Lung microvascular endothelial cell (primary cell): ENCODE results near the gene AICDA. TPM values are rescaled to one million over a fixed set of nuclear protein-coding genes. Genes with fewer than 3 reads are reported as not detected.
"Not testable (repeated sequence)": the region's sequence is repeated elsewhere in the genome, so short reads cannot be mapped to it uniquely, and the experiment has no call there.

ENCODE experiments used
- DNase-seq, 2 donors: peaks; one replicate each; pipeline versions ENCODE4 v3.0.0 to v3.0.0-alpha.2; 2010; ENCODE audit warnings: low read depth in 2 of 2
- total RNA-seq: library from RNA; depleted of rRNA; stranded (reverse); fragments of >200 nt; gene quantifications from 2 replicates; pipeline ENCODE4 v1.2.1, GENCODE V29; 2014

The AICDA gene
- total RNA-seq, 1 donor from 2014 or later: not detected

- DNase-seq: not testable (repeated sequence)
Observed at GRCh38 chr12:8613881-8614280, 1.2 kb upstream of the AICDA start.

GRCh38 chr12:8609061-8609570, 3.5 kb downstream of the AICDA start:
- DNase-seq: peak; percentile 61 to 64

- DNase-seq: no peak
Observed at GRCh38 chr12:8606890-8607289, 5.8 kb downstream of the AICDA start.

- DNase-seq: no peak
Observed at GRCh38 chr12:8605057-8605456, 7.6 kb downstream of the AICDA start.

GRCh38 chr12:8603856-8604255, 8.8 kb downstream of the AICDA start:
- no peak for DNase-seq

- DNase-seq: no peak
Observed at GRCh38 chr12:8603286-8603685, 9.4 kb downstream of the AICDA start.

GRCh38 chr12:8596561-8596960, 16.1 kb downstream of the AICDA start:
- no peak for DNase-seq

GRCh38 chr12:8594072-8594471, 18.6 kb downstream of the AICDA start:
- DNase-seq: no peak

GRCh38 chr12:8593246-8593645, 19.4 kb downstream of the AICDA start:
- no peak for DNase-seq

GRCh38 chr12:8590842-8591545, 21.7 kb downstream of the AICDA start:
- no peak for DNase-seq

- DNase-seq: no peak
Observed at GRCh38 chr12:8589679-8590078, 23.0 kb downstream of the AICDA start.

- not testable (repeated sequence) for DNase-seq
Observed at GRCh38 chr12:8584478-8584877, 28.2 kb downstream of the AICDA start.

- no peak for DNase-seq
Observed at GRCh38 chr12:8584004-8584403, 28.7 kb downstream of the AICDA start.

- DNase-seq: no peak
Observed at GRCh38 chr12:8581098-8581784, 31.4 kb downstream of the AICDA start.

- no peak for DNase-seq
Observed at GRCh38 chr12:8577879-8578278, 34.8 kb downstream of the AICDA start.

GRCh38 chr12:8572507-8572906, 40.2 kb downstream of the AICDA start:
- no peak for DNase-seq

- no peak for DNase-seq
Observed at GRCh38 chr12:8566525-8566924, 46.1 kb downstream of the AICDA start.

- not testable (repeated sequence) for DNase-seq
Observed at GRCh38 chr12:8566052-8566451, 46.6 kb downstream of the AICDA start.

- DNase-seq: no peak
Observed at GRCh38 chr12:8564656-8565055, 48.0 kb downstream of the AICDA start.

GRCh38 chr12:8563356-8563755, 49.3 kb downstream of the AICDA start:
- no peak for DNase-seq

GRCh38 chr12:8562310-8562709, 50.3 kb downstream of the AICDA start:
- peak in 1 of 2 donors; percentile 35 for DNase-seq

- no peak for DNase-seq
Observed at GRCh38 chr12:8561011-8561410, 51.6 kb downstream of the AICDA start.

- DNase-seq: no peak
Observed at GRCh38 chr12:8559676-8560075, 53.0 kb downstream of the AICDA start.
